HG03066 (cell line): ENCODE measurements around the gene THOP1.
"Not testable (repeated sequence)": the region's sequence is repeated elsewhere in the genome, so short reads cannot be mapped to it uniquely, and the experiment has no call there.

Experiments
- ATAC-seq: cut with Tn5 transposase; IDR thresholded peaks from one replicate; pipeline ENCODE4 v1.9.1; 2021; ENCODE audit warnings: low read depth; ENCODE audit not compliant: unreplicated experiment

THOP1 gene

GRCh38 chr19:2814426-2814825 lies 29.1 kb downstream of the THOP1 start:
- ATAC-seq, result no peak

- no peak for ATAC-seq
Observed at GRCh38 chr19:2815191-2815614, 29.9 kb downstream of the THOP1 start.

GRCh38 chr19:2815923-2816322 lies 30.6 kb downstream of the THOP1 start:
- ATAC-seq, result no peak

GRCh38 chr19:2816641-2817040 lies 31.3 kb downstream of the THOP1 start:
- ATAC-seq, result no peak

GRCh38 chr19:2817237-2817829 lies 32.0 kb downstream of the THOP1 start:
- not testable (repeated sequence) for ATAC-seq

GRCh38 chr19:2819540-2820111 lies 34.3 kb downstream of the THOP1 start, which contains the start of gene ZNF554:
Gene ZNF554, plus strand, starts transcription at chr19:2819868. Its CDS starts 204 bp downstream, at chr19:2820072.
- peak; percentile 85 for ATAC-seq

GRCh38 chr19:2820112-2820702 lies 34.9 kb downstream of the THOP1 start:
- ATAC-seq, result peak; percentile 12

- ATAC-seq, result no peak
Observed at GRCh38 chr19:2822846-2823245, 37.5 kb downstream of the THOP1 start.

GRCh38 chr19:2823646-2824045 lies 38.3 kb downstream of the THOP1 start:
- no peak for ATAC-seq

- no peak for ATAC-seq
Observed at GRCh38 chr19:2824129-2824528, 38.8 kb downstream of the THOP1 start.

GRCh38 chr19:2827022-2827421 lies 41.7 kb downstream of the THOP1 start:
- ATAC-seq, result no peak

GRCh38 chr19:2827840-2828489 lies 42.7 kb downstream of the THOP1 start:
- ATAC-seq, result no peak

- no peak for ATAC-seq
Observed at GRCh38 chr19:2834294-2834871, 49.1 kb downstream of the THOP1 start.

- no peak for ATAC-seq
Observed at GRCh38 chr19:2837430-2837829, 52.1 kb downstream of the THOP1 start.

- peak; percentile 86 for ATAC-seq
Observed at GRCh38 chr19:2840794-2841791, 55.8 kb downstream of the THOP1 start, which contains the start of gene ZNF555. Gene ZNF555, plus strand, starts transcription at chr19:2841475. Its CDS starts 98 bp downstream, at chr19:2841573.

- no peak for ATAC-seq
Observed at GRCh38 chr19:2841855-2842574, 56.7 kb downstream of the THOP1 start.

- ATAC-seq, result no peak
Observed at GRCh38 chr19:2845107-2845506, 59.8 kb downstream of the THOP1 start.

- no peak for ATAC-seq
Observed at GRCh38 chr19:2846180-2846894, 61.0 kb downstream of the THOP1 start.

- ATAC-seq, result no peak
Observed at GRCh38 chr19:2847507-2847906, 62.2 kb downstream of the THOP1 start.
